Fibroblast of lung (primary cell): ENCODE data around the gene HSPB9.

Source experiments
- CTCF ChIP-seq, 2 donors: IDR thresholded peaks in 1 of 2; conservative IDR thresholded peaks in 1 of 2; 1 replicate in 1 of 2; 2 replicates in 1 of 2; pipeline ENCODE4 v1.5.1; 2011 to 2012; ENCODE audit warnings: low read length in 2 of 2, control low read depth in 1 of 2, inconsistent platforms in 1 of 2, low read depth in 1 of 2, mild to moderate bottlenecking in 1 of 2
- EZH2 ChIP-seq: IDR thresholded peaks from 2 replicates; pipeline ENCODE4 v1.5.1; 2012; ENCODE audit warnings: low read length, control low read depth, mild to moderate bottlenecking; ENCODE audit errors: missing control alignments

DNA sequence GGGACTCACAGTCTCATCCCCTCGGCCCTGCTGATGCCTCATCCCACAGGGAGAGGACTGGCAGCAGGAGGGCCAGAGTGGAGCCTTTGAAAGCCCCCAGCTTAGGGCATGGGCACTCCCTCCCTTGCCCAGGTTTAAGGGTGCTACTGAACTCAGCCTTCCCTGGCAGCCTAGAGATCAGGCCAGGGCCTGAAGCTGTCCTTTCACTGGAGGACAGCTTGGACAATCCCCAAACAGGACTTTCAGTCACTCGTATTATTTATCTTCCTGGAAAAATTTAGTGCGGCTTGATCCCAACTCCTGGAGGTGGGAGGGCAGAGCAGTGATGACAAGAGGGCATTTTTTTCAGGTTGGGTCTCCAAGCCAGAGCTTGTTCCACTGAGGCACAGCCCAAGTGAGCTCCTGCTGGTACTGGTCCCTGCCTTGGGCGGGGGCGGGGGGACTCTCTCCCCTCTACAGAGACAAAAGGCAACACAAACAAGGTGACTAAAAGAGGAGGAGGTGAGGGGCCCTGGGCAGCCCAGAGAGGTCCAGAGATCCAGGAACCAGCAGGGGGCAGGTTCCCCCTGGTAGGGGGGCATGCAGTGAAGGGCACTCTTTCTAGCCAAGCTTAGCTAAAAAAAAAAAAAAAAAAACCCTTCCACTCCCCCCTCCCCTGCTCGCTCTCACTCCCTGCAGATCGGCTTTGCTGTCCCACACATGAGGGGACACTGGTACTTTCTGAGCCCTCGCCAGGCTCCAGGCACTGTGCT, 26.1 kb upstream of the HSPB9 start:
- TF ChIP-seq CTCF (conservative IDR thresholded peaks at IDR 0.05 in 1 of 2, IDR thresholded peaks at IDR 0.05 in 1 of 2; ENCODE audit: low read depth in 1 of 2, low read length in 2 of 2) (no peak), EZH2 (no peak)
